ENCODE measurements around the gene COG4.
"Not testable (repeated sequence)": the region's sequence is repeated elsewhere in the genome, so short reads cannot be mapped to it uniquely, and the experiment has no call there.

Gene COG4

DNA sequence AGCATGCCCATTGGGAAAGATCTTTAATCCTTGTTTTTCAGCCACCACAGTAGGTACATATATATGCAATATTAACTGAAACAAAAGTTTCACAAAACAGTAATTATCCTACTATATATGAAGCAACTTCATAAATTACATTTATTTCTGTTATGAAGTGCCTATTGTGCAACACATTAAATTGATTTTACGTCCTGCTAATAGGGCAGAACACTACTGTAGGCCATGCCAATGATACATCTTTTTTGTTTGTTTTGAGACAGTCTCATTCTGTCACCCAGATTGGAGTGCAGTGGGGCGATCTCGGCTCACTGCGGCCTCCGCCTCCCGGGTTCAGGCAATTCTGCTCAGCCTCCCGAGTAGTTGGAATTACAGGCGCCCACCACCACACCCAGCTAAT, 29.3 kb upstream of the COG4 start:
- no peak for DNase-seq (ENCODE audit: low spot score)
- TF ChIP-seq, protein P1, sequence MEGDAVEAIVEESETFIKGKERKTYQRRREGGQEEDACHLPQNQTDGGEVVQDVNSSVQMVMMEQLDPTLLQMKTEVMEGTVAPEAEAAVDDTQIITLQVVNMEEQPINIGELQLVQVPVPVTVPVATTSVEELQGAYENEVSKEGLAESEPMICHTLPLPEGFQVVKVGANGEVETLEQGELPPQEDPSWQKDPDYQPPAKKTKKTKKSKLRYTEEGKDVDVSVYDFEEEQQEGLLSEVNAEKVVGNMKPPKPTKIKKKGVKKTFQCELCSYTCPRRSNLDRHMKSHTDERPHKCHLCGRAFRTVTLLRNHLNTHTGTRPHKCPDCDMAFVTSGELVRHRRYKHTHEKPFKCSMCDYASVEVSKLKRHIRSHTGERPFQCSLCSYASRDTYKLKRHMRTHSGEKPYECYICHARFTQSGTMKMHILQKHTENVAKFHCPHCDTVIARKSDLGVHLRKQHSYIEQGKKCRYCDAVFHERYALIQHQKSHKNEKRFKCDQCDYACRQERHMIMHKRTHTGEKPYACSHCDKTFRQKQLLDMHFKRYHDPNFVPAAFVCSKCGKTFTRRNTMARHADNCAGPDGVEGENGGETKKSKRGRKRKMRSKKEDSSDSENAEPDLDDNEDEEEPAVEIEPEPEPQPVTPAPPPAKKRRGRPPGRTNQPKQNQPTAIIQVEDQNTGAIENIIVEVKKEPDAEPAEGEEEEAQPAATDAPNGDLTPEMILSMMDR (conservative IDR thresholded peaks at IDR 0.05; ENCODE audit: low read depth), result no peak
- H3K27ac ChIP-seq, result no peak overlapping the region
- ChIA-PET POLR2A (ENCODE audit: low non-redundant PET) (no interaction called here), CTCF (interaction anchor here (0.7 kb wide), 1 partner anchor 73 kb away, joined by 3 read pairs; no protein-coding TSS in a partner anchor)

DNA sequence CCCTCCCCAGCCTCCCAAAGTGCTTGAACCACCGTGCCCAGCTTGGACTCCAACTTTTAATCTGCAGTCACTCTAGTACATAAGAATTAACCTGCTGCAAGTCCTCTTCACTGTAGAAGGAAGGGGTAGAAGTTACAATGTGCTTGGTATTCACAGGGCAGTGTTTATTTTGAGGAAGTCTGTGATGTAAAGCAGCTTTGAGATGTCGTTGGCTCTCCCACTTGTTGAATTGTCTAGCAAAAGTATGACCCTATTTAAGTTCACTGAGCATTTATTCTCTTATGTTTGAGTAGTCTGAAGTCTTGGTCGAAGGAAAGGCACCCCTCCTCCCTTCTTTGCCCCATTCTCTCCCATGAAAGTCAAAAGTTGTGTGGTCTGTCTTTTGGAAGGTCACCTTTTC, 28.4 kb upstream of the COG4 start:
- DNase-seq (ENCODE audit: low spot score), result no peak
- ChIA-PET POLR2A (ENCODE audit: low non-redundant PET) (no interaction called here), CTCF (interaction anchor here (0.6 to 0.7 kb wide), 2 partner anchors 20 to 266 kb away, joined by 3 read pairs; no protein-coding TSS in a partner anchor)
- TF ChIP-seq, protein P1 (conservative IDR thresholded peaks at IDR 0.05; ENCODE audit: low read depth), result no peak
- no peak overlapping the region for H3K27ac ChIP-seq

DNA sequence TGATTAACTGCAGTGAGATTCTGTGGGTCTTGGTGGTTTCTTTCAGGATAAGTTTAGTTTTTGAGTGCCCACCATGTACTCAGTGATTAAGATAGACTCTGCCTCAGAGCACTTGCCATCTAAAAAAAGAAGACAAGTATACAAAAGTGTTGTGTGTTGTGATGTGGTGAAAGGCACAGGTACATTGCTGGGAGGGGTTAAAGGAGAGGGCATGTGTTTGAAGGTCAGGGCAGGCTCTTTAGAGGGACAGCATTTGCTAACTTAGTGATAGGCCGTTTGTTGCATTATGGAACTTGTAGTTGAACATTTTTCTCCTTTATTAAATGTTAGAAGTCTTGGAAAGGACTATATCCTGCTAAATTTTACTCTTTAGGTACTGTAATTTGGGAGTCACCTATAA, 26.7 kb upstream of the COG4 start:
- no peak overlapping the region for H3K27ac ChIP-seq
- DNase-seq (ENCODE audit: low spot score), result no peak
- TF ChIP-seq, protein P1 (conservative IDR thresholded peaks at IDR 0.05; ENCODE audit: low read depth), result no peak
- ChIA-PET CTCF (no interaction called here), POLR2A (ENCODE audit: low non-redundant PET) (no interaction called here)

DNA sequence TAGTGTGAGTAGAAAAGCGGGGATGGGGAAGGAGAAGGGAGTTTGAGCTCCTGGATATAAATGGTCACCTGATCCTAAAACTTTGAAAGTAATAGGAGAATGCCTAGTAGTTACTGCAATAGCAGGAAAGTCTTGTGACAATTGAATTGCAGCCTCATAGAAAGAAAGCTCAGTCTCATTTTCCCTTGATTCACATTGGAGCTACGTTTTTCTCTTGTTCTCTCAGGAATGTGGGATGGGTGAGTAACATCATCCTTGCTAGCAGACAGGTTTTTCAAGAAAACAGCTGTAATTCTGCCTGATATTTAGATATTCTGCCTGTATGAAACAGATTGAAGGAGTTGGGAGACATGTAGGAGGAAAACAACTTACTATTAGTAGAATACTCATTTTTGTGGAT, 25.6 kb upstream of the COG4 start:
- TF ChIP-seq, protein P1 (conservative IDR thresholded peaks at IDR 0.05; ENCODE audit: low read depth), result no peak
- POLR2A ChIA-PET (ENCODE audit: low non-redundant PET), result no interaction called here
- H3K27ac ChIP-seq, result no peak overlapping the region
- DNase-seq (ENCODE audit: low spot score), result peak; percentile 26
- CTCF ChIA-PET, result interaction anchor here (0.9 kb wide), 1 partner anchor 17 kb away, joined by 3 read pairs; no protein-coding TSS in a partner anchor

DNA sequence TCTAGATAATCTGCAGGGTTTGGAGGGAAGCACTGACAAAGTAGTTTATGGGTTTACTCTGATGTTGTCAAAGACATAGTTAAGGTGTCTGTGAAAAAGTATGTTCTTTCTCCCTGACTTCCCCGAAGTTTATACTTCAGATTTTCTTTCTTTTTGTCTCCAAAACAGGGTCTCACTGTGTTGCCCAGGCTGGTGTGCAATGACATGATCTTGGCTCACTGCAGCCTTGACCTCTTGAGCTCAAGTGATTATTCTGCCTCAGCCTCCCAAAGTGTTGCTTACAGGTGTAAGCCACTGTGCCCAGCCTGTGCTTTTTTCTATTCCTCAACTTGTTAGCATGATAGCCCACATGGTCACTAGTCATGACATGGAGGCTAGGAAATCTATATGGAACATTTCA, 21.2 kb upstream of the COG4 start:
- no peak overlapping the region for H3K27ac ChIP-seq
- no peak for DNase-seq (ENCODE audit: low spot score)
- TF ChIP-seq, protein P1 (conservative IDR thresholded peaks at IDR 0.05; ENCODE audit: low read depth), result no peak
- ChIA-PET POLR2A (ENCODE audit: low non-redundant PET) (no interaction called here), CTCF (no interaction called here)

DNA sequence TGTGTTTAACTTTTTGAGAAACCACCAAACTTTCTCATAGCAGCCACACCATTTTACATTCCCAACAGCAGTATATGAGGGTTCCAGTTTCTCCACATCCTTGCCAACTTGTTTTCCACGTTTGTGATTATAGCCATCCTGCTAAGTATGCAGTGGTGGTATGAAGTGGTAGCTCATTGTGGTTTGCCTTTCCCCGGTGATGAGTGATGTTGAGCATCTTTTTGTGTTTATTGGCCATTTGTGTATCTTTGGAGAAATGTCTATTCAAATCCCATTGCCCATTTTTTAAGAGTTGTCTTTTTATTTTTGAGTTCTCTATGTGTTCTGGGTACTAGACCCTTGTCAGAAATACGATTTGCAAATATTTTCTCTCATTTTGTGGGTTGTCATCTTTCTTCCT, 17.6 kb upstream of the COG4 start:
- no peak overlapping the region for H3K27ac ChIP-seq
- no peak for DNase-seq (ENCODE audit: low spot score)
- CTCF ChIA-PET, result no interaction called here
- POLR2A ChIA-PET (ENCODE audit: low non-redundant PET), result no interaction called here
- TF ChIP-seq, protein P1 (conservative IDR thresholded peaks at IDR 0.05; ENCODE audit: low read depth), result no peak

DNA sequence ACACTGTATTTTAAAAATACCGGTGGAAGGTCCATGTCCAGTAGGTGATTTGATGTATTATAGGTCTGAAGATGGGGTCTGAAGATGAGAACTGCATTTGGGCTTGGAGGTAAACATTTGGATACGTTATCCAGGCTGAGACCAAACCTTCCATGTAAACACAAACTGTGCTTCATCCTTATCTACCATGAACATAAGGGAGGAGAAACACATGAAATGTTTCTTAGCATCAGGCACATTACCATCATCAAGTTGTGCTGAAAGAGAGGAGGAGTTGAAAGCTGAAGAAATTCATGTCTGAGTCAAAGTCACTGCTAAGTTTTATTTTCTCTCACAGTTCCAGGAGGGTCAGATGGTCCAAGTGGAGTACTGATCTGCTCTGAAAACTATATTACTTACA, 11.6 kb upstream of the COG4 start:
- ChIA-PET CTCF (interaction anchor here (0.6 kb wide), 1 partner anchor 111 kb away, joined by 5 read pairs; no protein-coding TSS in a partner anchor), POLR2A (ENCODE audit: low non-redundant PET) (no interaction called here)
- no peak for DNase-seq (ENCODE audit: low spot score)
- TF ChIP-seq, protein P1 (conservative IDR thresholded peaks at IDR 0.05; ENCODE audit: low read depth), result no peak
- H3K27ac ChIP-seq, result no peak overlapping the region; the same call in 1 of the 2 replicates

DNA sequence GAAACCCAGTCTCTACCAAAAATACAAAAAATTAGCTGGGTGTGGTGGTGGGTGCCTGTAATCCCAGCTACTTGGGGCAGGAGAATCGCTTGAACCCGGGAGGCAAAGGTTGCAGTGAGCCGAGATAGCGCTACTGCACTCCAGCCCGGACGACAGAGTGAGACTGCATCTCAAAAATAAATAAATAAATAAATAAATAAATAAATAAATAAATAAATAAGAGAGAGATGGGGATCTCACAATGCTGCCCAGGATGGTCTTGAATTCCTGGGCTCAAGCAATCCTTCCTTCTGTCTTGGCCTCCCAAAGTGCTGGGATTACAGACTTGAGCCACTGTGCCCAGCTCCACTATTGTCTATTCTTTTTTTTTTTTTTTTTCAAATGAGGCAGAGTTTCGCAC, 6.6 kb upstream of the COG4 start:
- POLR2A ChIA-PET (ENCODE audit: low non-redundant PET), result interaction anchor here (0.6 kb wide), 2 partner anchors 24 to 30 kb away, joined by 4 to 5 read pairs; no protein-coding TSS in a partner anchor
- CTCF ChIA-PET, result interaction anchor here (0.8 kb wide), 1 partner anchor 51 kb away, joined by 3 read pairs; no protein-coding TSS in a partner anchor
- not testable (repeated sequence) for DNase-seq (ENCODE audit: low spot score); H3K27ac ChIP-seq

All from RWPE1 (cell line).